GM19043 (cell line): ENCODE measurements around the gene ZNF683.
"Not testable (repeated sequence)": the region's sequence is repeated elsewhere in the genome, so short reads cannot be mapped to it uniquely, and the experiment has no call there.

Experiments
- ATAC-seq: cut with Tn5 transposase; IDR thresholded peaks from one replicate; pipeline ENCODE4 v1.9.1; 2021; ENCODE audit warnings: low read depth; ENCODE audit not compliant: unreplicated experiment

The ZNF683 gene

DNA sequence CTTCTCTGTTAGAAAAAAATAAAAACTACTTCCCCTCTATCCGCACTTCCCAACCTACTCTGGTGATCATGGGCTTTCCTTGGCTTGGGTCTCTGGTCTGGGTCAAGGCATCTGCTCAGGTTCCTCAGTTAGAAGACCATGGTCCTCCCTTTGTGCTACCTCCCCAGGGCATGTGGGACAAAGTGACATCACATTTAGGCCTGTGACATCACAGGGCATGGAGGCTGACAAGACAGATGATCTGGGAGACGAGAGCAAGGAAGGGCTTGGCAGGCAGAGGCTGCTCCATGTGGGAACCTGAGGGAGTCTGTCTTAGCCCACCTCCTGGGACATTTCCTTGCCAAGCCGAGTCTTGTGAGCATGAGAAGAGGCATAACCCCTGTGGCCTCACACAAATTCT, at the start of gene ZNF683:
Gene ZNF683, minus strand, starts transcription at position 140 of the 400 bp plus-strand sequence. CDS start 4,179 bp downstream, outside the sequence.
- ATAC-seq, result not testable (repeated sequence)

DNA sequence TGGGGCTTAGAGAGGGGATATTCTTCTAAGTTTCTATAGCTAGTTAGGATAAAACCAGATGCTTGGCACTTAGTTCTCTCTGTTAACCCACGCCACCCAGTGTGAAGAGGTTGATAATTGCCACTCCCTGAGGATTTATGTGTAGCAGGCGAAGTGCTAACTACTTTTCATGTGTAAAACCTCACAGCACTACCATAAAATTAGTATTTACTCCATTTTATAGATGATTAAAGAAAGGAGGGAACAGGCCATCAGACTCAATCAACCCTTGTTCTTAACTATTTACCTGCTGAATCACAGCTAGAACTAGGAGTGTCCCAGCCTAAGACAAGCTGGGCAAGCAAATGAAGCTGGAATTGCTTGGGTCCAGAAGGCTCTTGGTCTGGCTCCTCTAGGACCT, 46.9 kb upstream of the ZNF683 start:
- no peak for ATAC-seq

DNA sequence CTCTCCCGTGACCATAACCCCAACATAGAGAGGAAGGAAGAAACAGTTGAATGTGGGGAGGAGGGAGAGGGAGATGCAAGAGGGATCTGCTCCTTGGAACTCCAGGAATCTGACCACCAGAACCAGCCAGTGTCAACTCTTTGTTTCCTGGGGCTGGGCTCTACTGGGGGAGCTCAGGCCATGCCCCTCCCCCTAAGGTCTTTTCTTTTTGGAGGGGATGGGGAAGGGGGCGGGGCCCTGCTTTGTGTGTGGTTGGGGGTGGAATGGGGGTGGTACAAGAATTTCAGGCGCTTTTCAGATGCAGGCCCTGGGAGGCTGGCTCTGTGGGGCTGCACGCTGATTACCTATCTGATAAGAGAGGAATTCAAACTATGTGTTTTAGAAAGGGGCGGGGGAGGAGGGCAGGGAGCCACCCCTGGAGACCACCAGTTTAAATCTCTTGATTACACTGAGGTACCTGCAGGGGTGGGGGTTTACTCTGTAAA, 46.4 kb upstream of the ZNF683 start:
- ATAC-seq, result no peak

DNA sequence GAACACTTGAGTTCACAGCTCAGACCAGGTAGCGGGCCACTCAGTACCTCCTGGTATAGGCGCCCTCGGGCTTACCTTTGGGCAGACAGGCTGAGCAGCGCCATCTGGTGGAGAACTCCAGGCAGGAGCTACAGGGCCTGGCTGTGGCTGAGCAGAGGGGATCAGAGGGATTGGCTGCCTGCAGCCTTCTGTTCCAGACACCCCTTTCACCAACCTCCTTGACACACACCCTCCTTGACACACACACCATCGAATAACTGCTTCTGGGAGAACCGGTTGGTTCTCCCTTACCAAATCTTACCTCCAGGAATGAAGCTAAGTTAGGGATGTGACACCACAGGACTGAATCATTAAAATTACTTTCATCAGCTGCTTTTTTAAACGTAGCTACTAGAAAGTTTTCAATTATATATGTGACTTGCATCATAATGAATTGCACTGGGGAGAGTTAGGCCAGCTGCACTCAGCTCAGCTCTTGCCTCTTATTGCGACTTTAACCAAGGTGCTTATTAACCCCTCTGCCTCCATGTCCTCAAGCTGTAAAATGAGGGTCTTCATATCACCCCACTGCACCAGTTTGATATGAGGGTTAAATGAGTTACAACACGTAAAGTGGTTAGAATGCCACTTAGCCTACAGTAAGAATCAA, 44.7 kb upstream of the ZNF683 start:
- ATAC-seq, result no peak

DNA sequence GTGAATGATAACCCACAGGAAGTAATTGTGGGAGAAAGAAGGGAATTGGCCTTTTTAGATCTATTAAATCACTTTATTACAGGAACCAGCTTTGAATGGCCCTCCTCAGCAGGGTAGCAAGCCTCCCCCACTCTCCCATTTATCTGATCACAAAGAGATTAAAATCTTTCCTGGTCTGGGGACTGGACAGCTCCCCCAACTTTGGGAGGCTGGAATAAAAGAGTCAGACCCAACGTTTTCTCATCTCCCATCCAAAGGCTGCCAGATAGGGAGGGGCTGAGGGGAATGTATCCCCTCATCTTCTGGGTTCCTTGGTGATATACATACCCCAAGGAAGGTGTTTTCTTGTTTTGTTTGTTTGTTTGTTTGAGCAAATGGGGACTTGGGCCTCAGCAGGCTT, 40.5 kb upstream of the ZNF683 start:
- ATAC-seq, result no peak

DNA sequence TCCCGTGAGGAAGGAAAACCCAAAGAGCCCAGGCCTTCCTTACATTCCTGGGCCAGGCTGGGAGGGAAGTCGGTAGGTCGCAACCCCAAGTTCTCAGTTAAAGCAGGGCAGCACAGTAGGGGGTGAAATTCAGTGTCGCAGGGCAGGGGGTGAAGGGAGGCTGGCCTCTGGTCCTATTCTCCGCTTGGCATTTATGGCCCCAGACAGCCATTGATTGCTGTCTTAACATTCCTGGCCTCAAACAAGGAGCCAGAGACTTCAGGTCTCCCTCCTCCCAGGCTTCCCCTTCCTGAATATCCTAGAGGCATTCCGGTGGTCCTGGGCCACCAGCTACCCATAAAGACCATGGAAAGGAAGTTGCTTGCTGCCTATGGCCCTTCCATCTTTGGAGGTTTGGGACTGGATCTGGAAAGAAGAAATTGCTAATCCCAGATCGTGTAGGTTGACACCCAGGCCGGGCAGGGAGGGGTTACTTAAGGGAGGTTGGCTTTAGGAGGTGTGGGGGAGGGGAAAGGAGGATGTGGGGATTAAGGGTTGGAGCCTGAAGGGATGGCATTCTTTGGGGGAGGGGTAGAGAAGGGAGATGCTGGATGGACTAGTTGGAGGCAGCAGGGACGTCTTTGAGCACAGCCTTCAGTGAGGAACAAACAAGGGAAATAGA, 39.8 kb upstream of the ZNF683 start:
- ATAC-seq, result no peak

DNA sequence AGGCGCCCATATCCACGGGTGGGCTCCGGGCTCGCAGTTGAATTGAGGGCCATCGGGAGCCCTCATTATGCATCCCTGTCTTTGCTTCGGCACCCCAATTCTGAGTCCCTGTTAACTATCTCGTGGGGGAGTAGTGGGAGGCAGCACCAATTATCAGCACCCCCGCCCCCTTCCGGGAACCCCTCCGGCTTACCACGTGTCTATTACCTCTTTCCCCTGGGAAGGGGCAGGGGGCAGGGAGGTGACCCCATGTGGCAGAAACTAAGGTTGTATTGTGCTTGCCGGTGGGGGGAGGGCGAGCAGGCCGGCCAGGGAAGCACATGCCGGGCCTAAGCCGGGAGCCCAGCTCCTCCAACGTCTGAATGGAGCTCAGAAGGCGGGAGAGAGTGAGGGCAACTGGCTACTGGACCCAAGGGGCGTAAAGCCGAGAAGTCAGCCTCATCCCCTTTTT, 39.1 kb upstream of the ZNF683 start:
- ATAC-seq, result no peak

DNA sequence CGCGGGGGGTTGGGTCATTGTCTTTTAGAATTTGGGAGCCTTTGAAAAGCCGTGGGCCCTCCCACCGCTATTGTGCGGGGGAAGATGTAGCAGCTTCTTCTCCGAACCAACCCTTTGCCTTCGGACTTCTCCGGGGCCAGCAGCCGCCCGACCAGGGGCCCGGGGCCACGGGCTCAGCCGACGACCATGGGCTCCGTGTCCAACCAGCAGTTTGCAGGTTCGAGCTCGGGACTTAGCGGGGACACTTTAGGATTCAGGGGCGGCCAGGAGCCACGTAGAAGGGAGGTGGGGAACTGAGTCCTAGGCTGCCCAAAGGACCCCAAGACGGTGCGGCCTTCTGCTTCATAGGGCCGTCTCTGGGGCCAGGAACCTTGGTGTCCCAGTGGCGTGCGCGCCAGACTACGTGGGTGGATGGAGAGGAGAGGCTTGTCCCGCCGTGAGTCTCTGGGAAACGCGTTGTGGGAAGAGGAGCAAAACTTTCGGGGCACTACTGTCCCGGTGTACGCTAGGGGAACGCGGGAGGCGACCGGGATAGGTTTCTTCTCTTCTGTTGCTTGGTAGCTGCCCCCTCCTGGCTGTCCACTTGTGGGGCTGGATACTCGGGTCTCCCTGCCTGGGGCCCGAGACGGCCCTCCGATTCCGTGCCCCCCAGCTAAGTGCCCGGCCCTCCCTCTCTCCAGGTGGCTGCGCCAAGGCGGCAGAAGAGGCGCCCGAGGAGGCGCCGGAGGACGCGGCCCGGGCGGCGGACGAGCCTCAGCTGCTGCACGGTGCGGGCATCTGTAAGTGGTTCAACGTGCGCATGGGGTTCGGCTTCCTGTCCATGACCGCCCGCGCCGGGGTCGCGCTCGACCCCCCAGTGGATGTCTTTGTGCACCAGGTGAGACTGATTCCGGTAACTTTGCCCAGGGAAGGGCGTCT, 38.4 kb upstream of the ZNF683 start, which contains the start of gene LIN28A:
Gene LIN28A, plus strand, starts transcription at position 112 of the 918 bp plus-strand sequence. Its CDS starts 75 bp downstream, at position 187.
- no peak for ATAC-seq

DNA sequence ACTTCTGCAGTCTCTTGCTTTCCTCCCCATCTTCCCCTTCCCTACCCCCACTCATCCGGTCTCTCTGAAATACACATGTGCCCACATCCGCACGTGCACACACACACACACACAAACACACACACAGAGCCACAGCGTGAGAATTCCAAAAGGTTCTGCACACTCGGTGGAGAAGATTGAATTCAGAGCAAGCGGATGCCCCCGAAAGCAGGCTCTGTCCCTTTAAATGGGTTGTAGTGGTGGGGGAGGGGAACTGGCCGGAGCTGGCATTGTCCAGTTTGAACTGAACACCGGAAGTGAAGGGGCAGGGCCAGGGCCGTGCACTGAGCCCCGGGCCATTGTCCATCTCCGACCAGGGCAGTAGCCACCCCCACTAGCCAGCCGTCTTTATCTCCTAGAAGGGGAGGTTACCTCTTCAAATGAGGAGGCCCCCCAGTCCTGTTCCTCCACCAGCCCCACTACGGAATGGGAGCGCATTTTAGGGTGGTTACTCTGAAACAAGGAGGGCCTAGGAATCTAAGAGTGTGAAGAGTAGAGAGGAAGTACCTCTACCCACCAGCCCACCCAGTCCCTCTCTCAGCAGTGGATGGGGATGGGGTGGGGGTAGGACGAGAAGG, 36.7 kb upstream of the ZNF683 start:
- no peak for ATAC-seq

DNA sequence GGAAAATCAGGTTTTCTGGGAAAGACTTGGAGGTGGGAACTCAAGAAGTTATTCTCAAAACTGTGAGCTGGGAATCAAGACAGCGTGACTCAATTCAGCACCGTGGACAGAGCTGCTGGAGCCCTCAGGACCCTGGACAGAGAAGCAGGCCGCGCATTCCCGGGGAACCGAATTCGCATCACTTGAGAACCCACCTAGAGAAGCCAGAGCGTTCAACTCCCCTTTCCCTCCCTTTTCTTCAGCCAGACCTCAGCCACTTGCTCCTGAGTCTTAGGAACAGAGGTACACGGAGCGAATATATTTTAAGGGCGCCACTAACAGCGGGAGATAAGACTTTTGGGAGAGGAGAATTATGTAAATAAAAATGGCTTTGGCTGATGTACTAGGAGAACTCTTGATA, 36.1 kb upstream of the ZNF683 start:
- ATAC-seq, result no peak

DNA sequence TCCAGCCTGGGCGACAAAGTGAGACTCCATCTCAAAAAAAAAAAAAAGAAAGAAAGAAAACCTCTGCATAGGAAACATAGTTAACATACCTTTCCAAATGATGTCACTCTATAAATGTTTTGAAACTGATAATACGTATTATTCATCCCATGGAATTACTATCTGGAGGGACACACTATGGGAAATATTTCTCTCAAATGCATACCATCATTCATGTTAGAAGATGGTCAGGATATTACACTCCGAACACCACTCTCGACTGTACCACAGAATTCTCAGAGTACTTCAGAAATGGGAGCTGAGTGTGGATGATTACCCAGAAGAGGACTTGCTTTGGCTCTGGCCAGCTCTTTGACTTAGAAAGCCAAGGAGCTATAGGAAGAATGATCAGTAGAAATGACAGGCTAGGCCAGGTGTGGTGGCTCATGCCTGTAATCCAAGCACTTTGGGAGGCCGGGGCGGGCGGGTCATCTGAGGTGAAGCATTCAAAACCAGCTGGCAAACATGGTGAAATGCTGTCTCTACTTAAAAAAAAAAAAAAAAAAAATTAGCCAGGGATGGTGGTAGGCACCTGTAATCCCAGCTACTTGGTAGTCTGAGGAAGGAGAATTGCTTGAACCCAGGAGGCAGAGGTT, 32.8 kb upstream of the ZNF683 start:
- ATAC-seq, result no peak

DNA sequence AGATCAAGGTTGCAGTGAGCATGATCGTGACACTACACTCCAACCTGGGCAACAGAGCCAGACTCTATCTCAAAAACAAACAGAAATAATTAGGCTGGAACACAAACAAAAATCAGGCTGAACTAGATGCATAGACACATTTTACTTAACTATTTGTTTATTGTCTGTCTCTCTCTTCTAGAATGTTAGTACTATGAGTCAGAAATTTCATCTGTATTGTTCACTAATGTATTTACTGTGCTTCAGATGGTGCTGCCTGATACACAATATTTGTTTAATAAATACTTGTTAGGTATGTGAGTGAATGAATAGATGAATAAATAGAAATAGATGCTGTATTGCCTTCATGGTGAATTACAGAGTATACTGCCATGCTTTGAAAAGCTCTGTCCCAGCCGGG, 32.1 kb upstream of the ZNF683 start:
- no peak for ATAC-seq

DNA sequence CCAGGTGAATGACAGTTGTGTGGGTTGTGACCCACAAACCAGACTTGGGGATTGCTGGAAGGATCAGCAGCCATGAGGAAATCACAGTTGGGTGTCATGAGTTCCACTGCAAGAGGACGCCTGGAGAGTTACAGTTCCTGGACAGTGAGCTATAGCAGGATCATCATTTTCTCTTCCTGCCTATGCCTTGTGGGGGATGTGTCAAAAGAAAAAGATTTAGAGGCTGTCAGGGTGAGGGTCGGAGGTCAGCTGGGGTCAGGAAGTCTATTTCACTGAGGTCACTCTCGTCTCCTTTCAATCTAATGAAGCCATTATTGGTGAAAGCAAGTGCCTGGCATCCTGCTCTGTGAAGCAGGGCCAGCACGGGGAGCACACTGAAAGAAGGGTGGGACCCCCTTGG, 31.1 kb upstream of the ZNF683 start:
- no peak for ATAC-seq

DNA sequence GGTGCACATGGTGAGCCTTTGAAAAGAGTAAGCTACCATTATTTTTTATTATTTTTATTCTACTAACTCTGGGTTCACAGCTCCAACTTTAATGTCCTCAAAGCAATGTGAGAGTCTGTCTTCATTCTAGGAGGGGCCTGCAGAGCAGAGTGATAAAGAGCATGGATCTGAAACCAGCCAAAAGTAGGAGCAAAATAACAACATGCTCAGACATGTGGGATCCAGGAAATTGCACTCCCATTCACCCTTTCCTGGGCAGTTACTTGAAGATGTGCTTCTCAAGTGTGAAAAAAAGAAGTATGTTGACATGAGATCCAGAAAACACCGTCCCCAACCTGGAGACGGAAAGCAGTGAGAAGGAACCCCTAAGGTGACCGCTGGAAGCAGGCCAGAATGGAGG, 29.3 kb upstream of the ZNF683 start:
- no peak for ATAC-seq

DNA sequence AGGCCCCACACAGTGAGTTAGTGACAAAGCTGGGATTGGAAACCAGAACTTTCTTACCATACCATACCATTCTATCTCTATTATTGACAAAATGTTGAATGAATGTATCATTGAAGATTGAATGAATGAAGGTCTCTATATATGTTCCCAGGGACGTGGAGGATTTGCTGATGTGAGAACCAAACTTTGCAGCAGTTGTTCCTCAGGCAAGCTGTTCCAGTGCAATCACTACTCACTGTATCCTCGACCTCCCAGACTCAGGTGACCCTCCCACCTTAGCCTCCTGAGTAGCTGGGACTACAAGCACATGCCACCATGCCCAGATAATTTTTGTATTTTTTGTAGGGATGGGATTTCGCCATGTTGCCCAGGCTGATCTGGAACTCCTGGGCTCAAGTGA, 26.5 kb upstream of the ZNF683 start:
- ATAC-seq, result no peak

DNA sequence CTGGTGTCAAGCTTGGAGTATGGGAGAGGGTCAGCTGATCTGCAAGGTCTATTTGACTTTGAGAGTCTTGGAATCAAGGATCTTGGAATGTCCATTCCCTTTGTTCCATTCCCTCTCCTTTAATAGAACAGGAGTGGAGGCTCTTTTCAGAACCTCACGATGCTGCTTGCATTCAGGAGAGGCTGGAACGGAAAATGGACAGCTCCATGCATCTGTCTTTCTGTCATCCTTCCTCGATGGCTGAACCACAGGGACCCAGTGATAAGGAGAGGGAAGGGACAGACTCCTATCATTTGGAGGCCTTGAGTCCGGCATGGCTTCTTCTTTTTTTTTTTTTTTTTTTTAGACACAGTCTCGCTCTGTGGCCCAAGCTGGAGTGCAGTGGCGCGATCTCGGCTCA, 23.2 kb upstream of the ZNF683 start:
- ATAC-seq, result no peak

DNA sequence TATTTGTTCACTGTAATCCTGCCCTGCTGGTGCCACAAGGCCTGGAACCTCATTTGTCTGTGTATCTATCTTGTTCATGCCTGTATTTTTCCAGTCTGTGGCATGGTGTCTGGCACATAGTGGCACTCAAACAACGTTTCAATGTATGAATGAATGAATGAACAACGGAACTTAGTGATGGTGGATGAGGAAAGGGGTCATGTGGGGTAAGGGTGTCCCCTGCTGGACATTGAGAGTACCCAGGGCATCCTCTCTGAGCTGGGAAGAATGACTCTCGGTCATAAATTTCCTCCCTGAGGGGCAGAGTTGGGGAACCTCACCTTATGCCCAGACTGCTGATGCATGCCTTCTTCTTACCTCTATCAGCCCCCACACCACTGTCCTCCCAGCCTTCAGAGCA, 18.9 kb upstream of the ZNF683 start:
- no peak for ATAC-seq

DNA sequence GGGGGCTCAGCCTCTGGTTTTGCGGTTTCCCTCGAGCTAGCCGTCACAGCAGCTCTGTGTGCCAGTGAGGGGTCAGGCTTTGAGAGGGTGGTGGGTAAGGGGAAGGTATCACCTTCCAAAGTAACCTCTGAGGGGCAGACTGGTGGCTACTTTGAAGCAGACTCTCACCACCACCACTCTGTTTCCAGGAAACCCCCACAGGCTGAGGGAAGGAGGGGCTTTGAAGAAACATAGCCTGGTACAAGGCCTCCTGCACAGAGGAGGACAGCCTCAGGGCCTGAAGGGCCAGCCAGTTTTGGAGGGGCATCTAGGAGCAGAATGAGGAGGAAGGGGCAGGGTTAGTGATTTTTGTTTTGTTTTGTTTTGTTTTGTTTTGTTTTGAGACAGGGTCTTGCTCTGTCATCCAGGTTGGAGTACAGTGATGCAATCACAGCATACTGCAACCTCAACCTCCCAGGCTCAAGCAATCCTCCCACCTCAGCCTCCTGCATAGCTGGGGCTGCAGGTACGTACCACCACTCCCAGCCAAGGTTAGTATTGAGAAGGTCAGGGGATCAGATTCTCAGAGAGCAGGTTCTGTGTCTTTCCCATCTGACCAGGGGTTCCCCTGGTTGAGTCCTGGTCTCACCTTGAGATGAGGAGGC, 17.2 kb upstream of the ZNF683 start:
- ATAC-seq, result no peak

DNA sequence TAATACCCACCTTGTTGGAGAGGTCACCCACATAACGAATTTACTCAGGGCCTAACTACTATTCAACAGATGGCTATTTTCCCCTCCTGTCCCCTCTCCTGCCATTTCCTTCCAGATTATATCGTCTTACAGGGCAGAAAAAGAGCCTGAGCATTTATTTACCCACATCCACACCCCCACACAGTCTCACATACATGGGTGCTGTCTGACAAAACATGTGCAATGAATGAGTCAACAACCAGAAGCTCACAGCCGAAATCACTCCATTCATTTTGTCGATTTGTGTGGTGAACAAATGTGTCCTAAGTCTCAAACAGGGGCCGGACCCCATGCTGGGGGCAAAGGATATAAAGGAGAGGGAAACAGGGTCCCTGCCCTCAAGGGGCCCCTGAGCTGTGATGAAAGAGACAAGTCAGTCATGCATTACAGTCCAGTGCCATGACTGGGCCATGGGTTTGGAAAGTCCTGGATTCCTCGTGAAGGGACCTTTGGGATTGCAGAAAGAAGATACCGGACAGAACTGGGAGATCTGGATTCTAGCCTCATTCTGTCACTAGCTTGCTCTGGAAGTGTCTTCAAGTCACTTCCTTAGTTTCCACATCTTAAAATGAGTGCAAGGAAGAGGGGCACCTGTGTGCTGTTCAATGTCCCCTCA, 16.4 kb upstream of the ZNF683 start:
- ATAC-seq, result no peak
